GM12891 (cell line): ENCODE data around the gene CPAMD8.

Experiments
- PAX5 ChIP-seq: IDR thresholded peaks from 2 replicates; pipeline ENCODE4 v1.6.1; 2011; ENCODE audit warnings: low read length, moderate library complexity, mild to moderate bottlenecking; ENCODE audit not compliant: insufficient read depth, severe bottlenecking
- POLR2A ChIP-seq: IDR thresholded peaks from 2 replicates; pipeline ENCODE4 v1.6.1; 2011; ENCODE audit warnings: low read depth, low read length, control low read depth
- POLR2AphosphoS5 ChIP-seq: IDR thresholded peaks from 2 replicates; pipeline ENCODE4 v1.6.1; 2011; ENCODE audit warnings: low read depth, low read length, control low read depth
- POU2F2 ChIP-seq: IDR thresholded peaks from 2 replicates; pipeline ENCODE4 v1.6.1; 2011; ENCODE audit warnings: low read depth, mild to moderate bottlenecking, control low read depth, low read length, moderate library complexity
- SPI1 ChIP-seq: IDR thresholded peaks from 2 replicates; pipeline ENCODE4 v1.6.1; 2011; ENCODE audit warnings: low read depth, low read length, control low read depth
- TAF1 ChIP-seq: IDR thresholded peaks from 2 replicates; pipeline ENCODE4 v1.6.1; 2011; ENCODE audit warnings: low read depth, low read length, control low read depth

DNA sequence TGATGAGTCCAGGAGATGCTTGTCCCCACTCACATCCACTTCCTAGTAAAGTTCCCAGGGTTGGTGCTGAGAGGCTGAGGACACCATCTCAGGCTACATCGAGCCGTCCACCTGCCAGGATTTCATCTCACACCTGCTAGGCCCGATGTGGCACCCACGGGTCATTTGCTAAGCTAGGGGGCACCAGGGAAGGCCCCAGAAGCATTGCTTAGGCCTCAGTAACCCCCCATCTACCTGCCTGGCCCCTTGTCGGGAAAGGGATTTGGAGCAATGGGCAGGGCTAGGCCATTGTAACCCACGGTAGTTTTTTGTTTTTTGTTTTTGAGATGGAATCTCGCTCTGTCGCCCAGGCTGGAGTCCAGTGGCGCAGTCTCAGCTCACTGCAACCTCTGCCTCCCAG, 86.0 kb downstream of the CPAMD8 start:
- no peak for TF ChIP-seq POLR2A
- TF ChIP-seq POLR2AphosphoS5: no peak
- no peak for TF ChIP-seq PAX5
- TF ChIP-seq TAF1: no peak
- no peak for TF ChIP-seq SPI1
- TF ChIP-seq POU2F2: no peak
